Measurements from ENCODE around the gene NDUFB7. TPM values are rescaled to one million over a fixed set of nuclear protein-coding genes. Genes with fewer than 3 reads are reported as not detected.

Gene NDUFB7
- total and polyA plus RNA-seq, 2 experiments from 2014 or later: 289 to 463 TPM

GRCh38 chr19:14603990-14604387, 32.1 kb upstream of the NDUFB7 start:
- no peaks in the 10 kb centered on the region for H3K79me2 ChIP-seq (replicated peaks; ENCODE audit: insufficient read depth)
- Mint-ChIP-seq H3K9me3 (peaks cover 87% of the 10 kb centered on the region), H3K4me3 (no peak overlapping the region), H3K27ac (no peak overlapping the region), H3K4me1 (no peaks in the 10 kb centered on the region), H3K36me3 (ENCODE audit: low read depth) (peaks cover 28% of the 10 kb centered on the region), H3K27me3 (ENCODE audit: insufficient read depth, low read depth, poor library complexity) (peaks cover 5% of the 10 kb centered on the region)
- H2AFZ ChIP-seq: 0 out of 2 replicates have a peak overlapping the region, but pooled peaks have one; percentile 61
- no peaks in the 10 kb centered on the region for H3K27me3 ChIP-seq (ENCODE audit: insufficient read depth)
- TF ChIP-seq NANOG (IDR thresholded peaks at IDR 0.05; ENCODE audit: borderline replicate concordance) (no peak), CTCF (conservative IDR thresholded peaks at IDR 0.05; ENCODE audit: low read depth in 2 of 2) (no peak), ZNF114 (CRISPR knock-in tag; IDR thresholded peaks at IDR 0.05) (no peak)
- no peak for ATAC-seq
- no peak for DNase-seq (ENCODE audit: low spot score)
- no peaks in the 10 kb centered on the region for H3K9me2 ChIP-seq (ENCODE audit: insufficient read depth)
- no peak overlapping the region for H3K4me3 ChIP-seq
- H3K4me2 ChIP-seq: no peak overlapping the region
- H3K4me1 ChIP-seq (ENCODE audit: insufficient read depth): no peaks in the 10 kb centered on the region
- no peak overlapping the region for H3K27ac ChIP-seq (ENCODE audit: low read depth)
- no peaks in the 10 kb centered on the region for H3F3A ChIP-seq (replicated peaks; ENCODE audit: low read depth)
- H3K36me3 ChIP-seq (ENCODE audit: insufficient read depth): no peaks in the 10 kb centered on the region
- no peaks in the 10 kb centered on the region for H4K20me1 ChIP-seq (replicated peaks; ENCODE audit: insufficient read depth)

- Histone ChIP-seq H3K9me2 (ENCODE audit: insufficient read depth) (no peaks in the 10 kb centered on the region), H3K27ac (ENCODE audit: low read depth) (no peak overlapping the region), H4K20me1 (replicated peaks; ENCODE audit: insufficient read depth) (no peaks in the 10 kb centered on the region), H3K27me3 (ENCODE audit: insufficient read depth) (no peaks in the 10 kb centered on the region), H2AFZ (no peak overlapping the region), H3K79me2 (replicated peaks; ENCODE audit: insufficient read depth) (no peaks in the 10 kb centered on the region), H3K4me1 (ENCODE audit: insufficient read depth) (no peaks in the 10 kb centered on the region), H3F3A (replicated peaks; ENCODE audit: low read depth) (no peaks in the 10 kb centered on the region), H3K4me3 (no peak overlapping the region), H3K36me3 (ENCODE audit: insufficient read depth) (no peaks in the 10 kb centered on the region), H3K4me2 (no peak overlapping the region)
- Mint-ChIP-seq H3K27ac (no peak overlapping the region), H3K4me3 (no peak overlapping the region), H3K36me3 (ENCODE audit: low read depth) (peaks cover 26% of the 10 kb centered on the region), H3K9me3 (peaks cover 92% of the 10 kb centered on the region), H3K4me1 (no peaks in the 10 kb centered on the region), H3K27me3 (ENCODE audit: insufficient read depth, low read depth, poor library complexity) (peaks cover 8% of the 10 kb centered on the region)
- ATAC-seq: no peak
- DNase-seq (ENCODE audit: low spot score): no peak
- TF ChIP-seq EZH2 (IDR thresholded peaks at IDR 0.05; ENCODE audit: low read depth, unreplicated experiment): no peak
- no peak for TF ChIP-seq STAT1 (IDR thresholded peaks at IDR 0.05; ENCODE audit: unreplicated experiment)
- TF ChIP-seq, protein P1, sequence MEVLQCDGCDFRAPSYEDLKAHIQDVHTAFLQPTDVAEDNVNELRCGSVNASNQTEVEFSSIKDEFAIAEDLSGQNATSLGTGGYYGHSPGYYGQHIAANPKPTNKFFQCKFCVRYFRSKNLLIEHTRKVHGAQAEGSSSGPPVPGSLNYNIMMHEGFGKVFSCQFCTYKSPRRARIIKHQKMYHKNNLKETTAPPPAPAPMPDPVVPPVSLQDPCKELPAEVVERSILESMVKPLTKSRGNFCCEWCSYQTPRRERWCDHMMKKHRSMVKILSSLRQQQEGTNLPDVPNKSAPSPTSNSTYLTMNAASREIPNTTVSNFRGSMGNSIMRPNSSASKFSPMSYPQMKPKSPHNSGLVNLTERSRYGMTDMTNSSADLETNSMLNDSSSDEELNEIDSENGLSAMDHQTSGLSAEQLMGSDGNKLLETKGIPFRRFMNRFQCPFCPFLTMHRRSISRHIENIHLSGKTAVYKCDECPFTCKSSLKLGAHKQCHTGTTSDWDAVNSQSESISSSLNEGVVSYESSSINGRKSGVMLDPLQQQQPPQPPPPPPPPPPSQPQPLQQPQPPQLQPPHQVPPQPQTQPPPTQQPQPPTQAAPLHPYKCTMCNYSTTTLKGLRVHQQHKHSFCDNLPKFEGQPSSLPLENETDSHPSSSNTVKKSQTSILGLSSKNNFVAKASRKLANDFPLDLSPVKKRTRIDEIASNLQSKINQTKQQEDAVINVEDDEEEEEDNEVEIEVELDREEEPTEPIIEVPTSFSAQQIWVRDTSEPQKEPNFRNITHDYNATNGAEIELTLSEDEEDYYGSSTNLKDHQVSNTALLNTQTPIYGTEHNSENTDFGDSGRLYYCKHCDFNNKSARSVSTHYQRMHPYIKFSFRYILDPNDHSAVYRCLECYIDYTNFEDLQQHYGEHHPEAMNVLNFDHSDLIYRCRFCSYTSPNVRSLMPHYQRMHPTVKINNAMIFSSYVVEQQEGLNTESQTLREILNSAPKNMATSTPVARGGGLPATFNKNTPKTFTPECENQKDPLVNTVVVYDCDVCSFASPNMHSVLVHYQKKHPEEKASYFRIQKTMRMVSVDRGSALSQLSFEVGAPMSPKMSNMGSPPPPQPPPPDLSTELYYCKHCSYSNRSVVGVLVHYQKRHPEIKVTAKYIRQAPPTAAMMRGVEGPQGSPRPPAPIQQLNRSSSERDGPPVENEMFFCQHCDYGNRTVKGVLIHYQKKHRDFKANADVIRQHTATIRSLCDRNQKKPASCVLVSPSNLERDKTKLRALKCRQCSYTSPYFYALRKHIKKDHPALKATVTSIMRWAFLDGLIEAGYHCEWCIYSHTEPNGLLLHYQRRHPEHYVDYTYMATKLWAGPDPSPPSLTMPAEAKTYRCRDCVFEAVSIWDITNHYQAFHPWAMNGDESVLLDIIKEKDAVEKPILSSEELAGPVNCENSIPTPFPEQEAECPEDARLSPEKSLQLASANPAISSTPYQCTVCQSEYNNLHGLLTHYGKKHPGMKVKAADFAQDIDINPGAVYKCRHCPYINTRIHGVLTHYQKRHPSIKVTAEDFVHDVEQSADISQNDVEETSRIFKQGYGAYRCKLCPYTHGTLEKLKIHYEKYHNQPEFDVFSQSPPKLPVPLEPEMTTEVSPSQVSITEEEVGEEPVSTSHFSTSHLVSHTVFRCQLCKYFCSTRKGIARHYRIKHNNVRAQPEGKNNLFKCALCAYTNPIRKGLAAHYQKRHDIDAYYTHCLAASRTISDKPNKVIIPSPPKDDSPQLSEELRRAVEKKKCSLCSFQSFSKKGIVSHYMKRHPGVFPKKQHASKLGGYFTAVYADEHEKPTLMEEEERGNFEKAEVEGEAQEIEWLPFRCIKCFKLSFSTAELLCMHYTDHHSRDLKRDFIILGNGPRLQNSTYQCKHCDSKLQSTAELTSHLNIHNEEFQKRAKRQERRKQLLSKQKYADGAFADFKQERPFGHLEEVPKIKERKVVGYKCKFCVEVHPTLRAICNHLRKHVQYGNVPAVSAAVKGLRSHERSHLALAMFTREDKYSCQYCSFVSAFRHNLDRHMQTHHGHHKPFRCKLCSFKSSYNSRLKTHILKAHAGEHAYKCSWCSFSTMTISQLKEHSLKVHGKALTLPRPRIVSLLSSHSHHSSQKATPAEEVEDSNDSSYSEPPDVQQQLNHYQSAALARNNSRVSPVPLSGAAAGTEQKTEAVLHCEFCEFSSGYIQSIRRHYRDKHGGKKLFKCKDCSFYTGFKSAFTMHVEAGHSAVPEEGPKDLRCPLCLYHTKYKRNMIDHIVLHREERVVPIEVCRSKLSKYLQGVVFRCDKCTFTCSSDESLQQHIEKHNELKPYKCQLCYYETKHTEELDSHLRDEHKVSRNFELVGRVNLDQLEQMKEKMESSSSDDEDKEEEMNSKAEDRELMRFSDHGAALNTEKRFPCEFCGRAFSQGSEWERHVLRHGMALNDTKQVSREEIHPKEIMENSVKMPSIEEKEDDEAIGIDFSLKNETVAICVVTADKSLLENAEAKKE (CRISPR knock-in tag; IDR thresholded peaks at IDR 0.05): no peak
- no peak for TF ChIP-seq REST (IDR thresholded peaks at IDR 0.05; ENCODE audit: unreplicated experiment)
- no peak for TF ChIP-seq ZNF331 (CRISPR knock-in tag; IDR thresholded peaks at IDR 0.05; ENCODE audit: low read depth)
Observed at GRCh38 chr19:14599548-14600147, 27.8 kb upstream of the NDUFB7 start.

Measured in GM23338 (cell line).